ENCODE data around the gene PCDHGB3. TPM values are rescaled to one million over a fixed set of nuclear protein-coding genes. Genes with fewer than 3 reads are reported as not detected.
"Not testable (repeated sequence)": the region's sequence is repeated elsewhere in the genome, so short reads cannot be mapped to it uniquely, and the experiment has no call there.

Gene PCDHGB3
- total RNA-seq, 2 donors from 2014 or later: 0.40 to 4.6 TPM

GRCh38 chr5:141387557-141388311 is 17.7 kb downstream of the PCDHGB3 start, which contains the start of gene PCDHGB4:
Gene PCDHGB4, plus strand, starts transcription at chr5:141387698. Its CDS starts 187 bp downstream, at chr5:141387885.
- not testable (repeated sequence) for H3K27me3 ChIP-seq (ENCODE audit: control insufficient read depth, insufficient read depth, low read length, poor library complexity, severe bottlenecking); H3K9ac ChIP-seq (ENCODE audit: extremely low read depth, low read length, poor library complexity, severe bottlenecking); H3K4me1 Mint-ChIP-seq; H3K36me3 ChIP-seq (ENCODE audit: control insufficient read depth, insufficient read depth, low read length); H3K4me1 ChIP-seq (ENCODE audit: control insufficient read depth, insufficient read depth, low read length); H3K27ac ChIP-seq (ENCODE audit: low read depth, low read length)
- TF ChIP-seq CTCF (conservative IDR thresholded peaks at IDR 0.05): peak; percentile 86
- Mint-ChIP-seq H3K36me3 (ENCODE audit: low read depth) (peaks cover 51% of the 10 kb centered on the region), H3K9me3 (peaks cover 76% of the 10 kb centered on the region), H3K27ac (peak within 1 kb of the TSS; percentile 64), H3K4me3 (peak within 1 kb of the TSS; percentile 77), H3K27me3 (ENCODE audit: insufficient read depth) (peaks cover 11% of the 10 kb centered on the region)
- Histone ChIP-seq H3K4me3 (ENCODE audit: low read length) (peak within 1 kb of the TSS; percentile 35), H3K9me3 (ENCODE audit: control insufficient read depth, low read length) (peaks cover 68% of the 10 kb centered on the region)
- DNase-seq: peak; percentile 88
- 73% methylated on average over 5 to 18 of the region's 40 CpGs for WGBS, 2 experiments (ENCODE audit: insufficient coverage in 1 of 2, insufficient read length in 1 of 2)

GRCh38 chr5:141388661-141389060 is 18.6 kb downstream of the PCDHGB3 start:
- Histone ChIP-seq H3K27me3 (ENCODE audit: control insufficient read depth, insufficient read depth, low read length, poor library complexity, severe bottlenecking) (no peaks in the 10 kb centered on the region), H3K9me3 (ENCODE audit: control insufficient read depth, low read length) (peaks cover 65% of the 10 kb centered on the region), H3K36me3 (ENCODE audit: control insufficient read depth, insufficient read depth, low read length) (no peaks in the 10 kb centered on the region), H3K4me1 (ENCODE audit: control insufficient read depth, insufficient read depth, low read length) (no peaks in the 10 kb centered on the region), H3K4me3 (ENCODE audit: low read length) (peak overlapping the region; percentile 35), H3K27ac (ENCODE audit: low read depth, low read length) (no peak overlapping the region), H3K9ac (ENCODE audit: extremely low read depth, low read length, poor library complexity, severe bottlenecking) (no peak overlapping the region)
- DNase-seq: no peak
- Mint-ChIP-seq H3K4me3 (peak overlapping the region; percentile 77), H3K36me3 (ENCODE audit: low read depth) (peaks cover 51% of the 10 kb centered on the region), H3K27me3 (ENCODE audit: insufficient read depth) (peaks cover 11% of the 10 kb centered on the region), H3K9me3 (peaks cover 76% of the 10 kb centered on the region), H3K27ac (no peak overlapping the region), H3K4me1 (no peaks in the 10 kb centered on the region)
- WGBS, 2 experiments (ENCODE audit: insufficient coverage in 1 of 2, insufficient read length in 1 of 2): 92 to 95% methylated on average over 5 to 10 of the region's 10 CpGs
- no peak for TF ChIP-seq CTCF (conservative IDR thresholded peaks at IDR 0.05)

GRCh38 chr5:141389153-141390042 is 19.4 kb downstream of the PCDHGB3 start:
- TF ChIP-seq CTCF (conservative IDR thresholded peaks at IDR 0.05): no peak
- Mint-ChIP-seq H3K4me3 (no peak overlapping the region), H3K27me3 (ENCODE audit: insufficient read depth) (peaks cover 11% of the 10 kb centered on the region), H3K4me1 (no peaks in the 10 kb centered on the region), H3K9me3 (peaks cover 76% of the 10 kb centered on the region), H3K36me3 (ENCODE audit: low read depth) (peaks cover 53% of the 10 kb centered on the region), H3K27ac (no peak overlapping the region)
- Histone ChIP-seq H3K27ac (ENCODE audit: low read depth, low read length) (no peak overlapping the region), H3K9ac (ENCODE audit: extremely low read depth, low read length, poor library complexity, severe bottlenecking) (no peak overlapping the region), H3K4me3 (ENCODE audit: low read length) (no peak overlapping the region), H3K9me3 (ENCODE audit: control insufficient read depth, low read length) (peaks cover 64% of the 10 kb centered on the region), H3K36me3 (ENCODE audit: control insufficient read depth, insufficient read depth, low read length) (no peaks in the 10 kb centered on the region), H3K4me1 (ENCODE audit: control insufficient read depth, insufficient read depth, low read length) (no peaks in the 10 kb centered on the region), H3K27me3 (ENCODE audit: control insufficient read depth, insufficient read depth, low read length, poor library complexity, severe bottlenecking) (no peaks in the 10 kb centered on the region)
- WGBS, 2 experiments (ENCODE audit: insufficient coverage in 1 of 2, insufficient read length in 1 of 2): 94 to 96% methylated on average over 74 to 77 of the region's 77 CpGs
- no peak for DNase-seq
